HepG2 (cell line): ENCODE data around the gene PSMA7. TPM values are rescaled to one million over a fixed set of nuclear protein-coding genes. Genes with fewer than 3 reads are reported as not detected.
A peak's percentile ranks its signal among the peaks of the same experiment; 100 is the strongest.

Source experiments
- ATAC-seq: fragments of 200-7000 bp; cut with Tn5 transposase; 3 replicates; pipeline ENCODE4 v1.9.1; 2020; ENCODE audit warnings: mild to moderate bottlenecking, moderate library complexity
- BruUV-seq: library from RNA; stranded (reverse); fragments of 400-500 nt; replicated peaks from 2 replicates; lab custom pipeline; 2021; lab: Mats Ljungman, UMichigan
- CTCF ChIA-PET: fragments of 300-600 bp; formaldehyde crosslinking; extraction: SDS; loops from one replicate; lab custom pipeline; 2021; ENCODE audit warnings: low total read pairs, inconsistent platforms, low intra/inter-chr PET ratio; lab: Yijun Ruan, JAX
- POLR2A ChIA-PET: fragments of 350-600 bp; sonication (Branson Sonifier 250); formaldehyde crosslinking; loops from one replicate; lab custom pipeline; 2020; ENCODE audit warnings: antibody characterized with exemption, inconsistent platforms; lab: Yijun Ruan, JAX
- DNase-seq: peaks from one replicate; pipeline ENCODE4 v3.0.0-alpha.2; 2015; ENCODE audit warnings: low spot score
- FAIRE-seq: peaks from 3 replicates; lab custom pipeline; 2011; peaks lifted over from hg19 to GRCh38; lab: Jason Lieb, UNC
- H2AFZ ChIP-seq: one replicate; pipeline ENCODE4 v1.6.1; 2011; ENCODE audit warnings: low read length, inconsistent platforms
- H3K27ac ChIP-seq: fragments of 300-600 bp; 3 replicates; pipeline ENCODE4 v1.8.0; 2011; ENCODE audit warnings: mixed run types, mild to moderate bottlenecking, mixed read lengths, low read length, inconsistent platforms; ENCODE audit not compliant: insufficient read depth; ENCODE audit errors: extremely low read length
- H3K27me3 ChIP-seq, 2 experiments: fragments of 200-600 bp in 1 of 2; 2 replicates in 1 of 2; 3 replicates in 1 of 2; pipeline versions ENCODE4 v1.6.0 to v1.8.0; 2011; ENCODE audit warnings: low read length in 2 of 2, mild to moderate bottlenecking in 2 of 2, moderate library complexity in 2 of 2, inconsistent platforms in 1 of 2; ENCODE audit not compliant: insufficient read depth in 2 of 2, control insufficient read depth in 1 of 2
- H3K36me3 ChIP-seq, 2 experiments: fragments of 200-600 bp in 1 of 2; replicated peaks in 1 of 2; 2 replicates in 1 of 2; 3 replicates in 1 of 2; pipeline versions ENCODE4 v1.5.1 to v1.8.0; 2011; ENCODE audit warnings: low read length in 2 of 2, inconsistent platforms in 1 of 2; ENCODE audit not compliant: insufficient read depth in 2 of 2, control insufficient read depth in 1 of 2
- H3K4me1 ChIP-seq: 2 replicates; pipeline ENCODE4 v1.5.1; 2012; ENCODE audit warnings: low read length, inconsistent platforms; ENCODE audit not compliant: insufficient read depth
- H3K4me2 ChIP-seq: 2 replicates; pipeline ENCODE4 v1.6.0; 2011; ENCODE audit warnings: low read depth, low read length, inconsistent platforms
- H3K4me3 ChIP-seq, 3 experiments: fragments of 200-600 bp in 1 of 3; sonication (generic), shearing (Covaris generic) in 1 of 3; replicated peaks in 1 of 3; 2 replicates each; pipeline ENCODE4 v1.5.1; 2011 to 2016; ENCODE audit warnings: low read length in 3 of 3, inconsistent platforms in 2 of 3, low read depth in 2 of 3, mild to moderate bottlenecking in 2 of 3, control low read depth in 1 of 3, mixed read lengths in 1 of 3; ENCODE audit not compliant: insufficient read depth in 1 of 3
- H3K79me2 ChIP-seq: one replicate; pipeline ENCODE4 v1.6.1; 2011; ENCODE audit warnings: low read length, inconsistent platforms; ENCODE audit not compliant: insufficient read depth
- H3K9ac ChIP-seq: 2 replicates; pipeline ENCODE4 v1.6.0; 2011; ENCODE audit warnings: mild to moderate bottlenecking, low read depth, low read length, inconsistent platforms; ENCODE audit not compliant: insufficient read depth
- H3K9me3 ChIP-seq: 2 replicates; pipeline ENCODE4 v1.5.1; 2012; ENCODE audit warnings: mild to moderate bottlenecking, low read length
- H4K20me1 ChIP-seq: 2 replicates; pipeline ENCODE4 v1.6.0; 2011; ENCODE audit warnings: inconsistent platforms, mild to moderate bottlenecking, low read length, moderate library complexity; ENCODE audit not compliant: insufficient read depth
- AGO2 ChIP-seq: fragments of 200-400 bp; formaldehyde crosslinking; optimal IDR thresholded peaks from 2 replicates; pipeline ENCODE3; 2017; ENCODE audit warnings: mild to moderate bottlenecking, low read depth, low read length, moderate library complexity
- CCAR2 ChIP-seq: fragments of 200-400 bp; formaldehyde crosslinking; optimal IDR thresholded peaks from 2 replicates; pipeline ENCODE3; 2018; ENCODE audit warnings: low read depth, mild to moderate bottlenecking, low read length, moderate library complexity
- CCDC6 ChIP-seq: sonication (generic); formaldehyde crosslinking; IDR thresholded peaks from 2 replicates; pipeline ENCODE4 v1.8.1; 2022; ENCODE audit warnings: mild to moderate bottlenecking, missing genetic modification reagents, moderate library complexity
- GFI1 ChIP-seq: sonication (generic); formaldehyde crosslinking; IDR thresholded peaks from 2 replicates; pipeline ENCODE4 v1.5.0; 2020; ENCODE audit warnings: missing genetic modification reagents, mild to moderate bottlenecking, borderline replicate concordance
- HCFC1 ChIP-seq: fragments of 150-350 bp; IDR thresholded peaks from 2 replicates; pipeline ENCODE4 v1.6.1; 2014; ENCODE audit warnings: low read depth, low read length
- POLR2AphosphoS5 ChIP-seq: IDR thresholded peaks from 2 replicates; pipeline ENCODE4 v1.6.1; 2012; ENCODE audit warnings: low read depth, low read length
- ZNF121 ChIP-seq: sonication (generic); formaldehyde crosslinking; IDR thresholded peaks from 2 replicates; pipeline ENCODE4 v1.5.0; 2020; ENCODE audit warnings: mild to moderate bottlenecking, missing genetic modification reagents
- ZNF572 ChIP-seq: sonication (generic); formaldehyde crosslinking; IDR thresholded peaks from 2 replicates; pipeline ENCODE4 v1.5.1; 2020; ENCODE audit warnings: mild to moderate bottlenecking, missing genetic modification reagents
- ZNF598 ChIP-seq: sonication (generic); formaldehyde crosslinking; IDR thresholded peaks from 2 replicates; pipeline ENCODE4 v1.5.1; 2020; ENCODE audit warnings: mild to moderate bottlenecking, missing genetic modification reagents, borderline replicate concordance
- ZNF660 ChIP-seq: sonication (generic); formaldehyde crosslinking; IDR thresholded peaks from 2 replicates; pipeline ENCODE4 v1.5.1; 2020; ENCODE audit warnings: mild to moderate bottlenecking, low read depth, missing genetic modification reagents, borderline replicate concordance
- WGBS: methylation state at CpG from one replicate; pipeline ENCODE4 v1.1.6; 2017; ENCODE audit warnings: low lambda C conversion rate; 5-methylcytosine and 5-hydroxymethylcytosine counted together
- in situ Hi-C: cut with HindIII; loops from 2 replicates; pipeline ENCODE4 v1.10.0; 2017; ENCODE audit warnings: low pct_unique_long_range_greater_than_20kb; ENCODE audit not compliant: extremely low pct_ligation_motif_present
- intact Hi-C: fragments of 100-400 bp; cut with micrococcal nuclease; formaldehyde crosslinking; loops from one replicate; pipeline ENCODE4 v1.10.0; 2022; ENCODE audit not compliant: unreplicated experiment
- polyA plus RNA-seq, 8 experiments: library from polyadenylated mRNA; depleted of rRNA in 3 of 8; stranded (reverse) in 7 of 8; unstranded in 1 of 8; fragments of >200 nt; fragmentation: Illumina TruSeq in 4 of 8; extraction: Trizol in 4 of 8; gene quantifications; 2 replicates each; pipeline versions ENCODE4 v1.2.1 to v1.2.3, GENCODE V29; 2011 to 2016; ENCODE audit warnings: low read depth in 4 of 8, missing spikeins in 1 of 8, mixed read lengths in 1 of 8; ENCODE audit not compliant: insufficient read depth in 1 of 8
- total RNA-seq, 5 experiments: library from RNA; depleted of rRNA; stranded (reverse); fragments of >200 nt; fragmentation: Illumina TruSeq; extraction: Trizol; gene quantifications; 2 replicates each; pipeline ENCODE4 v1.2.3, GENCODE V29; 2016; ENCODE audit warnings: low read depth in 1 of 5
- TF ChIP-seq, protein P1 (sequence below): sonication (generic); formaldehyde crosslinking; IDR thresholded peaks from 2 replicates; pipeline ENCODE4 v1.5.0; 2020; ENCODE audit warnings: mild to moderate bottlenecking, missing genetic modification reagents

PSMA7 gene
- total and polyA plus RNA-seq, 2 of the 13 experiments (the other 11 are each of a cell fraction or from before 2014, with no cell fraction given): 531 to 631 TPM

DNA sequence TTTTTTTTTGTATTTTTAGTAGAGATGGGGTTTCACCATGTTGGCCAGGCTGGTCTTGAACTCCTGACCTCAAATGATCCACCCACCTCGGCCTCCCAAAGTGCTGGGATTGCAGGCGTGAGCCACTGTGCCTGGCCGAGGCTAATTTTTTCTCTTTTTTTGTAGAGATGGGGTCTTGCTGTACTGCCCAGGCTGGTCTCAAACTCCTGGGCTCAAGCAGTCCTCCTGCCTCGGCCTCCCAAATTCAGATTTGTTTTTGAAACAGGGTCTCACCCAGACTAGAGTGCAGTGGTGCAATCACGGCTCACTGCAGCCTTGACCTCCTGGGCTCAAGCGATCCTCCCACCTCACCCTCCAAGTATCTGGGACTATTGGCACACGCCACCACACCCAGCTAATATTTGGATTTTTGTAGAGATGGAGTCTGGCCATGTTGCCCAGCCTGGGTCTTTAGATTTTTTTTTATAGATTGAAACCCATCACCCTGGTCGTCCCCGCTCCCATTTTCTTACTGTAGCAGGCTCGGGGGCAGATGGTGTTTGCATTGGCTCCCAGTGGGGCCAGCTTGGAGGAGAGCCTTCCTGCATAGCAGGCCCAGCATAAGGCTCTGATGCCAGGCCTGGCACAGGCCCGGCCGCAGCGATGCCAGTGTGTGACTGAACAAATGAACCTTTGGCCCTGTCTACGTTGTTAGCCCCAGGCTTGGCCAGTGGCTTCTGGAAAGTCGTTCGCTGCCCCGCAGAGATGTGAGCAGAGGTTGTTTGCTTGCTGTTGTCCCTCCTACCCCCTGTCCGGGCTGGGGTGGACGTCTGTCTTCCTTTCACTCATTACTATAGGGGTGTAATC, 35.3 kb upstream of the PSMA7 start:
- H3K9me3 ChIP-seq: no peaks in the 10 kb centered on the region
- peaks cover 13% of the 10 kb centered on the region for H3K79me2 ChIP-seq
- TF ChIP-seq GFI1 (no peak), POLR2AphosphoS5 (0 out of 2 replicates have a peak, but pooled peaks have one; percentile 17), HCFC1 (no peak), ZNF572 (CRISPR knock-in tag) (0 out of 2 replicates have a peak, but pooled peaks have one; percentile 26), CCDC6 (CRISPR knock-in tag) (no peak), CCAR2 (no peak), ZNF121 (CRISPR knock-in tag) (peak; percentile 86), AGO2 (peak; percentile 54), ZNF598 (CRISPR knock-in tag) (no peak), ZNF660 (CRISPR knock-in tag) (no peak)
- TF ChIP-seq, protein P1, sequence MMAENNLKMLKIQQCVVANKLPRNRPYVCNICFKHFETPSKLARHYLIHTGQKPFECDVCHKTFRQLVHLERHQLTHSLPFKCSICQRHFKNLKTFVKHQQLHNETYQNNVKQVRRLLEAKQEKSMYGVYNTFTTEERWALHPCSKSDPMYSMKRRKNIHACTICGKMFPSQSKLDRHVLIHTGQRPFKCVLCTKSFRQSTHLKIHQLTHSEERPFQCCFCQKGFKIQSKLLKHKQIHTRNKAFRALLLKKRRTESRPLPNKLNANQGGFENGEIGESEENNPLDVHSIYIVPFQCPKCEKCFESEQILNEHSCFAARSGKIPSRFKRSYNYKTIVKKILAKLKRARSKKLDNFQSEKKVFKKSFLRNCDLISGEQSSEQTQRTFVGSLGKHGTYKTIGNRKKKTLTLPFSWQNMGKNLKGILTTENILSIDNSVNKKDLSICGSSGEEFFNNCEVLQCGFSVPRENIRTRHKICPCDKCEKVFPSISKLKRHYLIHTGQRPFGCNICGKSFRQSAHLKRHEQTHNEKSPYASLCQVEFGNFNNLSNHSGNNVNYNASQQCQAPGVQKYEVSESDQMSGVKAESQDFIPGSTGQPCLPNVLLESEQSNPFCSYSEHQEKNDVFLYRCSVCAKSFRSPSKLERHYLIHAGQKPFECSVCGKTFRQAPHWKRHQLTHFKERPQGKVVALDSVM (CRISPR knock-in tag): peak; percentile 37; the same call in 1 of the 2 replicates
- no peaks in the 10 kb centered on the region; a peak in 2 of 5 replicates for H3K27me3 ChIP-seq
- ATAC-seq (no peak), FAIRE-seq (no peak), DNase-seq (no peak)
- H3K36me3 ChIP-seq: peaks cover 26 to 37% of the 10 kb centered on the region in 2 experiments
- no peak overlapping the region for H2AFZ ChIP-seq
- no peaks in the 10 kb centered on the region for H4K20me1 ChIP-seq
- no peak overlapping the region for H3K27ac ChIP-seq
- intact Hi-C loops (no loop called here), in situ Hi-C loops (no loop called here)
- peaks cover 8% of the 10 kb centered on the region for H3K4me1 ChIP-seq
- CTCF ChIA-PET: no interaction called here
- H3K4me3 ChIP-seq: no peak overlapping the region
- BruUV-seq: no TSS peak
- WGBS: 88% methylated on average over 19 of the region's 19 CpGs
- POLR2A ChIA-PET: no interaction called here
- H3K4me2 ChIP-seq: no peak overlapping the region
- no peak overlapping the region for H3K9ac ChIP-seq
